ENCODE data around the gene SMYD4. TPM values are rescaled to one million over a fixed set of nuclear protein-coding genes. Genes with fewer than 3 reads are reported as not detected.

SMYD4 gene
- total RNA-seq, 1 experiment from 2014 or later: 23.3 TPM

DNA sequence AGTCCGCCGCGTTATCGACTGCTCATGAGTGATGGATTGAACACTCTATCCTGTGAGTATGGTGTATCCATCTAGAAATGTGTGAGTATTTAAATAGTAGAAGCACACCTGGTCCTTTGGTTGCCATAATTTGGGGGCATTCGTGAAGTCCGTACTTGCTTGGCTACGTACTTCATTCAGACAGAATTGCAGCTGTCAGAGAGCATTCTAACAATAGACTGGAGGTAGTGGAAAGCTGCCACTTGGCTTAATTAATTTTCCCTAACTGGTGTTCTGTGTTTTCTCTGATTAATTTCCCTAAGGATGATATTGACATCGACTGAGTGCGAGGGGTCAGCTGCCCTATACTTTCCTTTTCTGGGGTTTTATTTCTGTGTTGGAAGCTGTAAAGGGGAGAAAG lies 14.2 kb upstream of the SMYD4 start:
- TF ChIP-seq, protein P1, sequence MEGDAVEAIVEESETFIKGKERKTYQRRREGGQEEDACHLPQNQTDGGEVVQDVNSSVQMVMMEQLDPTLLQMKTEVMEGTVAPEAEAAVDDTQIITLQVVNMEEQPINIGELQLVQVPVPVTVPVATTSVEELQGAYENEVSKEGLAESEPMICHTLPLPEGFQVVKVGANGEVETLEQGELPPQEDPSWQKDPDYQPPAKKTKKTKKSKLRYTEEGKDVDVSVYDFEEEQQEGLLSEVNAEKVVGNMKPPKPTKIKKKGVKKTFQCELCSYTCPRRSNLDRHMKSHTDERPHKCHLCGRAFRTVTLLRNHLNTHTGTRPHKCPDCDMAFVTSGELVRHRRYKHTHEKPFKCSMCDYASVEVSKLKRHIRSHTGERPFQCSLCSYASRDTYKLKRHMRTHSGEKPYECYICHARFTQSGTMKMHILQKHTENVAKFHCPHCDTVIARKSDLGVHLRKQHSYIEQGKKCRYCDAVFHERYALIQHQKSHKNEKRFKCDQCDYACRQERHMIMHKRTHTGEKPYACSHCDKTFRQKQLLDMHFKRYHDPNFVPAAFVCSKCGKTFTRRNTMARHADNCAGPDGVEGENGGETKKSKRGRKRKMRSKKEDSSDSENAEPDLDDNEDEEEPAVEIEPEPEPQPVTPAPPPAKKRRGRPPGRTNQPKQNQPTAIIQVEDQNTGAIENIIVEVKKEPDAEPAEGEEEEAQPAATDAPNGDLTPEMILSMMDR (conservative IDR thresholded peaks at IDR 0.05): no peak
- no peak for TF ChIP-seq EZH2 (IDR thresholded peaks at IDR 0.05; ENCODE audit: low read depth)
- Histone ChIP-seq H3K27ac (no peak overlapping the region), H3K27me3 (ENCODE audit: insufficient read depth, low read depth) (no peaks in the 10 kb centered on the region), H3K4me1 (replicated peaks; ENCODE audit: insufficient read depth) (no peaks in the 10 kb centered on the region), H3K36me3 (ENCODE audit: low read depth) (peaks cover 33% of the 10 kb centered on the region), H3K4me3 (no peak overlapping the region), H3K9me3 (ENCODE audit: insufficient read depth, low read depth) (no peaks in the 10 kb centered on the region), H4K20me1 (ENCODE audit: insufficient read depth) (peaks cover 30% of the 10 kb centered on the region; the same call in 1 of the 2 replicates), H3K79me2 (ENCODE audit: low read depth) (peaks cover 21% of the 10 kb centered on the region), H3F3A (ENCODE audit: insufficient read depth, low read depth) (no peaks in the 10 kb centered on the region), H3K4me2 (no peak overlapping the region), H3K9me2 (ENCODE audit: insufficient read depth) (no peaks in the 10 kb centered on the region), H2AFZ (no peak overlapping the region)
- ChIA-PET CTCF (no interaction called here), POLR2A (ENCODE audit: unreplicated experiment) (no interaction called here)
- intact Hi-C loops (cut with micrococcal nuclease; ENCODE audit: unreplicated experiment): no loop called here
- DNase-seq: no peak
- no TSS peak for BruUV-seq (replicated peaks)

DNA sequence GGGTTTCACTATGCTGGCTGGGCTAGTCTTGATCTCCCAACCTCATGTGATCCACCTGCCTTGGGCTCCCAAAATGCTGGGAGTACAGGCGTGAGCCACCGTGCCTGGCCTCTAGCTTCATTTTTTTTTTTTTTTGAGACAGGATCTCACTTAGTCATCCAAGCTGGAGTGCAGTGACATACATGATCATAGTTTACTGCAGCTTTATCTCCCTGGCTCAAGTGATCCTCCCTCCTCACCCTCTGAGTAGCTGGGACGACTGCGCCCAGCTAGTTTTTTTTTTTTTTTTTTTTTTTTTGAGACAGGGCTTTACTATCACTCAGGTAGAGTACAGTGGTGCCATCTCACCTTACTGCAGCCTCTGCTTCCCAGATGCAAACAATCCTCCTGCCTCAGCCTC lies 9.8 kb upstream of the SMYD4 start:
- BruUV-seq (replicated peaks): no TSS peak
- H3K4me2 ChIP-seq: no peak overlapping the region
- no peaks in the 10 kb centered on the region for H3K9me2 ChIP-seq (ENCODE audit: insufficient read depth)
- ChIA-PET CTCF (interaction anchor here (0.6 kb wide), 1 partner anchor 190 kb away, joined by 4 read pairs; no protein-coding TSS in a partner anchor), POLR2A (ENCODE audit: unreplicated experiment) (interaction anchor here (0.6 kb wide), 1 partner anchor 329 kb away, joined by 7 read pairs; no protein-coding TSS in a partner anchor)
- intact Hi-C loops (cut with micrococcal nuclease; ENCODE audit: unreplicated experiment): no loop called here
- TF ChIP-seq, protein P1 (conservative IDR thresholded peaks at IDR 0.05): no peak
- no peak overlapping the region for H3K4me3 ChIP-seq
- DNase-seq: no peak
- no peak overlapping the region for H3K27ac ChIP-seq
- no peaks in the 10 kb centered on the region for H3K27me3 ChIP-seq (ENCODE audit: insufficient read depth, low read depth)
- peaks cover 45% of the 10 kb centered on the region for H3K79me2 ChIP-seq (ENCODE audit: low read depth)
- H3K9me3 ChIP-seq (ENCODE audit: insufficient read depth, low read depth): no peaks in the 10 kb centered on the region
- no peaks in the 10 kb centered on the region for H3K4me1 ChIP-seq (replicated peaks; ENCODE audit: insufficient read depth)
- H3F3A ChIP-seq (ENCODE audit: insufficient read depth, low read depth): no peaks in the 10 kb centered on the region; the same call in 1 of the 2 replicates
- H4K20me1 ChIP-seq (ENCODE audit: insufficient read depth): peaks cover 51% of the 10 kb centered on the region
- H2AFZ ChIP-seq: no peak overlapping the region
- peaks cover 27% of the 10 kb centered on the region for H3K36me3 ChIP-seq (ENCODE audit: low read depth)

DNA sequence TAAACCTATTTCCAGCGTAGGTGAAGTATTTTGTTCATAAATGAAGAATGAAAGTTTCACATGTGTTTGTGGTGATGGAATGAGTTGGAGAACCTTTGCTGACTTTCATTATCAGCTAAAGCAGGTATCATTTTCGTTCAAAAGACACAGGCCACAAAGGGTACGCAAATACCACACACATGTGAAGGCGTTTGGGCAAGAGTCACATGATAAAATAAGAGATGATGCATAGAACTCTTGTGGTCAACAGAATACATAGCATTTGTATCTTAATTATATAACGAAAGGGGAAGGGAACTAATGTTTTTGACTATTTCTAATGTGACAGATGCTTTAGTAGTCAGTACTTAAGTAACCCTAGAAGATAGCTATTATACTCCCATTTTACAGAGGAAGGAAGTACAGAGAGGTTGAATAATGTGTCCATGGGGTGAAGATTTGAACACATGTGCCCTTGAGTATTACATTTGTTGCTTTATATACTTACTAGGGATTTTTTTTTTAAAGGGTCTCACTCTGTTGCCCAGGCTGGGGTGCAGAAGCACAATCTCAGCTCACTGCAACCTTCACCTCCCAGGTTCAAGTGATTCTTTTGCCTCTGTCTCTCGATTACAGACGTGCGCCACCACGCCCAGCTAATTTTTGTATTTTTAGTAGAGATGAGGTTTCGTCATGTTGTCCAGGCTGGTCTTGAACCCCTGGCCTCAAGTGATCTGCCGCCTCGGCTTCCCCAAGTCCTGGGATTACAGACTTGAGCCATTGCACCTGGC lies 4.9 kb upstream of the SMYD4 start:
- peaks cover 11% of the 10 kb centered on the region for H3F3A ChIP-seq (ENCODE audit: insufficient read depth, low read depth)
- peaks cover 9% of the 10 kb centered on the region; the same call in 1 of the 2 replicates for H3K4me1 ChIP-seq (replicated peaks; ENCODE audit: insufficient read depth)
- no peaks in the 10 kb centered on the region for H3K9me3 ChIP-seq (ENCODE audit: insufficient read depth, low read depth)
- H3K27ac ChIP-seq: no peak overlapping the region
- ChIA-PET CTCF (no interaction called here), POLR2A (ENCODE audit: unreplicated experiment) (no interaction called here)
- intact Hi-C loops (cut with micrococcal nuclease; ENCODE audit: unreplicated experiment): no loop called here
- no peak for TF ChIP-seq EZH2 (IDR thresholded peaks at IDR 0.05; ENCODE audit: low read depth)
- TF ChIP-seq, protein P1 (conservative IDR thresholded peaks at IDR 0.05): no peak
- no peak overlapping the region for H3K4me3 ChIP-seq
- no peaks in the 10 kb centered on the region for H3K9me2 ChIP-seq (ENCODE audit: insufficient read depth)
- no peak for DNase-seq
- H3K79me2 ChIP-seq (ENCODE audit: low read depth): peaks cover 73% of the 10 kb centered on the region
- no peak overlapping the region for H2AFZ ChIP-seq
- no peak overlapping the region for H3K4me2 ChIP-seq
- H4K20me1 ChIP-seq (ENCODE audit: insufficient read depth): peaks cover 25% of the 10 kb centered on the region
- peaks cover 11% of the 10 kb centered on the region; the same call in 1 of the 2 replicates for H3K36me3 ChIP-seq (ENCODE audit: low read depth)
- H3K27me3 ChIP-seq (ENCODE audit: insufficient read depth, low read depth): no peaks in the 10 kb centered on the region
- BruUV-seq (replicated peaks): no TSS peak

All from PC-9 (cell line).